Cardiac muscle cell (in vitro differentiated cells and primary cell): ENCODE data around the gene GOLGA2. TPM values are rescaled to one million over a fixed set of nuclear protein-coding genes. Genes with fewer than 3 reads are reported as not detected.
A peak's percentile ranks its signal among the peaks of the same experiment; 100 is the strongest.
"Not testable (repeated sequence)": the region's sequence is repeated elsewhere in the genome, so short reads cannot be mapped to it uniquely, and the experiment has no call there.

Source experiments
- DNase-seq, 2 donors: peaks; one replicate each; pipeline versions ENCODE4 v3.0.0 to v3.0.0-alpha.2; 2010 to 2017; ENCODE audit warnings: low read depth in 1 of 2, low spot score in 1 of 2
- H3K27ac ChIP-seq: fragments of 200-600 bp; sonication (generic); 2 replicates; pipeline ENCODE4 v1.5.1; 2016
- H3K27me3 ChIP-seq: fragments of 200-600 bp; sonication (generic); 2 replicates; pipeline ENCODE4 v1.6.0; 2016; ENCODE audit warnings: control low read depth
- H3K36me3 ChIP-seq: fragments of 200-600 bp; sonication (generic); 2 replicates; pipeline ENCODE4 v1.5.1; 2016; ENCODE audit warnings: control low read depth
- H3K4me1 ChIP-seq: fragments of 200-600 bp; sonication (generic); 2 replicates; pipeline ENCODE4 v1.8.1; 2017; ENCODE audit warnings: low read depth, mild to moderate bottlenecking, mixed run types
- H3K4me3 ChIP-seq: fragments of 200-600 bp; sonication (generic); 2 replicates; pipeline ENCODE4 v1.5.1; 2016; ENCODE audit warnings: mild to moderate bottlenecking
- H3K9me3 ChIP-seq: fragments of 200-600 bp; sonication (generic); 2 replicates; pipeline ENCODE4 v1.5.1; 2017; ENCODE audit warnings: low read depth, mild to moderate bottlenecking, control low read depth
- polyA plus RNA-seq: library from polyadenylated mRNA; unstranded; fragments of >200 nt; fragmentation: Nextera tagmentation; extraction: Ambion mirVana; gene quantifications from 2 replicates; pipeline ENCODE4 v1.2.1, GENCODE V29; 2016
- total RNA-seq: library from RNA; depleted of rRNA; stranded (reverse); fragments of >200 nt; gene quantifications from 2 replicates; pipeline ENCODE4 v1.2.3, GENCODE V29; 2016
- TF ChIP-seq, protein P1 (sequence below): IDR thresholded peaks from 2 replicates; pipeline ENCODE4 v1.5.1; 2012; ENCODE audit warnings: low read depth, mild to moderate bottlenecking, low read length

The GOLGA2 gene
- total and polyA plus RNA-seq, 2 experiments from 2014 or later, result 32.0 to 95.3 TPM

- Histone ChIP-seq H3K36me3 (no peaks in the 10 kb centered on the region), H3K4me3 (no peak overlapping the region), H3K4me1 (no peaks in the 10 kb centered on the region), H3K27ac (peak overlapping the region; percentile 23), H3K27me3 (no peaks in the 10 kb centered on the region), H3K9me3 (no peaks in the 10 kb centered on the region)
- TF ChIP-seq, protein P1, sequence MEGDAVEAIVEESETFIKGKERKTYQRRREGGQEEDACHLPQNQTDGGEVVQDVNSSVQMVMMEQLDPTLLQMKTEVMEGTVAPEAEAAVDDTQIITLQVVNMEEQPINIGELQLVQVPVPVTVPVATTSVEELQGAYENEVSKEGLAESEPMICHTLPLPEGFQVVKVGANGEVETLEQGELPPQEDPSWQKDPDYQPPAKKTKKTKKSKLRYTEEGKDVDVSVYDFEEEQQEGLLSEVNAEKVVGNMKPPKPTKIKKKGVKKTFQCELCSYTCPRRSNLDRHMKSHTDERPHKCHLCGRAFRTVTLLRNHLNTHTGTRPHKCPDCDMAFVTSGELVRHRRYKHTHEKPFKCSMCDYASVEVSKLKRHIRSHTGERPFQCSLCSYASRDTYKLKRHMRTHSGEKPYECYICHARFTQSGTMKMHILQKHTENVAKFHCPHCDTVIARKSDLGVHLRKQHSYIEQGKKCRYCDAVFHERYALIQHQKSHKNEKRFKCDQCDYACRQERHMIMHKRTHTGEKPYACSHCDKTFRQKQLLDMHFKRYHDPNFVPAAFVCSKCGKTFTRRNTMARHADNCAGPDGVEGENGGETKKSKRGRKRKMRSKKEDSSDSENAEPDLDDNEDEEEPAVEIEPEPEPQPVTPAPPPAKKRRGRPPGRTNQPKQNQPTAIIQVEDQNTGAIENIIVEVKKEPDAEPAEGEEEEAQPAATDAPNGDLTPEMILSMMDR, result no peak
- peak in 1 of 2 donors; percentile 48 for DNase-seq
Observed at GRCh38 chr9:128280084-128280622, 4.3 kb upstream of the GOLGA2 start.

GRCh38 chr9:128279088-128280073, 3.6 kb upstream of the GOLGA2 start:
- H3K9me3 ChIP-seq, H3K36me3 ChIP-seq, H3K27ac ChIP-seq, H3K27me3 ChIP-seq, H3K4me1 ChIP-seq, H3K4me3 ChIP-seq: not testable (repeated sequence)
- peak in 1 of 2 donors; percentile 69 for DNase-seq

DNA sequence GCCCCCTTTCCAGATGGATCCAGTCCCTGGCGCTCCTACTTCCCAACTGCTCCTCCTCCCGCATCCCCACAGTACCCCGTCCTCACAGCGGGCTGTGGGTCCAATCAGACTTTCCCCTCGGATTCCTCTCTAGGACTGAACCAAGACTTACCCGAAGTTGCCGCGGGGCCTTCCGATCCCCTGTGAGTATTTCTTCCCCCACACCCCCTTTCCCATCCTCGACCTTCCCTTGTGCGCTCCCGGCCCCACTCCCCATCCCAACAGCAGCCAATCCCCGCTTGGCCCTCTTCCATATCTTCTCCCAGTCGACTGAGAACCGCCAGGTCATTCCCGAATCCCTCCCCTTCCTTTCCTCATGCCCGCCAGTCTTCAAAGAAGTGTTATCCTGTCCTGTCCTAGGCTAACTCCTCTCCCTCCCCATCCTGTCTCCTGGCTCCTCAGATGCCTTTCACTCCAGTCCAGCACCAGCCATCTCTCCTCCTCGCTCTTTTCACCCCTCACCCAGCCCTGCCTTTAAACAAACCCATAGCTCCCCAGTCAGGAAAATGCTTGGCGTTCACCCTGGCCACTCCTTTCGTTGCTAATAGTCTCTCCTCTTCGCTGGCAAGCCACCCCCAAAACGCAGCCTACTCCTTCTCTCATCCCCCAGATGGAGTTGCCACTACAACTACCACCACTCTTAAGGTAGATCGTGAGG, 915 bp upstream of the GOLGA2 start:
- peak; percentile 52 to 54 for DNase-seq
- TF ChIP-seq, protein P1, result no peak
- Histone ChIP-seq H3K4me1 (no peaks in the 10 kb centered on the region), H3K9me3 (no peaks in the 10 kb centered on the region), H3K4me3 (peak overlapping the region; percentile 96), H3K36me3 (peaks cover 14% of the 10 kb centered on the region), H3K27me3 (no peaks in the 10 kb centered on the region), H3K27ac (peak overlapping the region; percentile 54)

GRCh38 chr9:128276008-128276573, 284 bp upstream of the GOLGA2 start, which contains the start of gene SWI5:
SWI5 (plus strand) TSS chr9:128276276.
- Histone ChIP-seq H3K4me3 (peak within 1 kb of the TSS; percentile 96), H3K9me3 (no peaks in the 10 kb centered on the region), H3K36me3 (peaks cover 20% of the 10 kb centered on the region), H3K27me3 (no peaks in the 10 kb centered on the region), H3K27ac (peak within 1 kb of the TSS; percentile 97), H3K4me1 (no peaks in the 10 kb centered on the region)
- DNase-seq, result peak; percentile 100
- TF ChIP-seq, protein P1, result no peak

DNA sequence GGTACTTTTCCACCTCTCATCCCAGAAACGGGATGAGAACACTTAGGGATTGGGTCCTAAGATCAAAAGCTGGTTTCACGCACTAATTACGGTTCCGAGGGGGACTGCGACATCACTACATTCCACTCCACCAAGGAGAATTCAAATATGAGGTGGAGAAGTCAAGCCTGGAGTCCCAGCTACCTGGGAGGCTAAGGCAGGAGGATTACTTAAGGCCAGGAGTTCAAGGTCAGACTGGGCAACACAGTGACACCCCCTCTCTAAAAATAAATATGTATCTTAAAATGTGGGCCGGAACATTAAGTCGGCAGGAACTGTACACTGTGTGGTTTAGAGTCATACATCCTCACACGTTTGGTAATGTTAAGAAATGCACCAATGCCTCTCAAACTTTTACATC, 1.6 kb downstream of the GOLGA2 start:
- H3K27ac ChIP-seq, result no peak overlapping the region
- TF ChIP-seq, protein P1, result no peak

More for the DNA sequence above, 1.6 kb downstream of the GOLGA2 start:
- H3K4me3 ChIP-seq, result no peak overlapping the region
- peaks cover 20% of the 10 kb centered on the region for H3K36me3 ChIP-seq
- H3K9me3 ChIP-seq, result no peaks in the 10 kb centered on the region
- no peaks in the 10 kb centered on the region for H3K4me1 ChIP-seq
- no peaks in the 10 kb centered on the region for H3K27me3 ChIP-seq
- DNase-seq, result no peak
